NCI-H748 (cell line): ENCODE results near the gene KIAA1210.

Experiments used
- DNase-seq: peaks from one replicate; lab custom pipeline; 2025; ENCODE audit not compliant: unreplicated experiment; lab: John Stamatoyannopoulos, UW

KIAA1210 gene

DNA sequence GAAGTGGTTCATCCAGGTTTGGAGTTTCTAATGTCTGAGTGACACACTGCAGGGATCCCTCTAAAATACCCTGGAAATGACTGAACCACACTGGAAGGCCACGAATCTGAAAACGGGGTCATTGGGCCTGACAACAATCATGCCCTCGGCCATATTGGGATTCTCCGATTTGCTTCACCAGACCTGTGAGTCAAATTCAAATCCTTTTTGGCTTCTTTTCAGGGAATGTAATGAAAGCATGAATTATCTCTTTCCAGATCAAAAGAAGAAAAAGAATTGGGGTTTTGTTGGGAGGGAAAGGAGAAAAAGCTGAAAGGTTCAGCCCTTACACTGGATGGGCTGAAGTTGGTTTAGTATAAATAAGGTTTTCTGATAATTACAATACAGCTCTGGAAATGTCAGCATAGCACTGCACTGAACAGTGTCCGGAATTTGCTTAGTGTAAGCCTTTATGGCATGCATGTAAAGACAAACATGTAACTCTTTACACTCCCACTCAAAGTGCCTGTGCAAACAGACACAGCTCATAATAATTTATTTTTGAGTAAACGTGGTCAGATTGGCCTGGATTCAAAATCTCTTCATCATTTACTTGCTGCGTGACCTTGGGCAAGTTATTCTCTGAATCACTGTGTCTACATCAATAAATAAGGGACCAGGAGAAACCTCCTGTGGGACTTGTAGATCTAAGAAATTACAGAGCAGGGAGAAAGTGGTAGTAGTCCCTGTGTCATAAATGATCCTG, 33.4 kb downstream of the KIAA1210 start:
- peak; percentile 73 for DNase-seq

DNA sequence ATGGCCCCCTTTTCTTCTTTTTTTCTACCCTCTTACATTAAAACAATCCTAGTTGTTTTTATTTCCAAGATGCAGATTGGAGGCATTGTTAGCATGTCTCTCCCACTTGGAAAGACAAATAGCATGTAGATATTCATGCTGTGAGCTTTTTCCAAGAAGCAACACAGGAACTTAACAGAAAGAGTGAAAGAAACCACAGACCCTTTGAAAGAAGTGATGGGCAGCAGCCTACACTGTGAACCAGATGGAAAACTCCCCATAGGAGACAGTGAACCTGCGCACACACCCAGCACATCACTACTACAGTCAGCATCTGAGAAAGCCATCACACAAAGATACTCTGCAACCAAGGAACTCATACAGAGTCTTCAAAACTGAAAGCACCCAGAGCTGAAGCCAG, 37.0 kb downstream of the KIAA1210 start:
- no peak for DNase-seq

GRCh38 chrX:119089619-119090018, 38.0 kb downstream of the KIAA1210 start:
- DNase-seq, result no peak

- DNase-seq, result no peak
Observed at GRCh38 chrX:119087121-119087520, 40.5 kb downstream of the KIAA1210 start.

GRCh38 chrX:119084766-119085165, 42.8 kb downstream of the KIAA1210 start:
- DNase-seq, result no peak

DNA sequence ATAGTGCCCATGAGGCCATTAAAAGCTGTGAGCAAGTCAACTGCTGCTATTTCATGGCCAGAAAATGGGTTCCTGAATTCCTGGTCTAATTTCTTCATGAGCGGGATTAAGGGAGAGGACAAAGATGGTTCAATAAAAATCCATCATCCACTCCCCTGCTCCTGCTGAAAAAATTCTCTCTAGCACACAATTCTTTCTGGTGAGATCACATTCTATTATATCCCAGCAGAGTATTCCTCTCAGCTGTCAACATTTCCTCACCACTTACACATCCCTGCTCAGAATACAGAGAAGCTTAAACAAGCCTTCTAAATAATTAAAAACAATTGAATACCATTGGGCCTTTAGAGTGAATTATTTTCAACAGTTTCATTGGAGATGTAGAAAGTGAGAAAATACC, 45.3 kb downstream of the KIAA1210 start:
- no peak for DNase-seq

DNA sequence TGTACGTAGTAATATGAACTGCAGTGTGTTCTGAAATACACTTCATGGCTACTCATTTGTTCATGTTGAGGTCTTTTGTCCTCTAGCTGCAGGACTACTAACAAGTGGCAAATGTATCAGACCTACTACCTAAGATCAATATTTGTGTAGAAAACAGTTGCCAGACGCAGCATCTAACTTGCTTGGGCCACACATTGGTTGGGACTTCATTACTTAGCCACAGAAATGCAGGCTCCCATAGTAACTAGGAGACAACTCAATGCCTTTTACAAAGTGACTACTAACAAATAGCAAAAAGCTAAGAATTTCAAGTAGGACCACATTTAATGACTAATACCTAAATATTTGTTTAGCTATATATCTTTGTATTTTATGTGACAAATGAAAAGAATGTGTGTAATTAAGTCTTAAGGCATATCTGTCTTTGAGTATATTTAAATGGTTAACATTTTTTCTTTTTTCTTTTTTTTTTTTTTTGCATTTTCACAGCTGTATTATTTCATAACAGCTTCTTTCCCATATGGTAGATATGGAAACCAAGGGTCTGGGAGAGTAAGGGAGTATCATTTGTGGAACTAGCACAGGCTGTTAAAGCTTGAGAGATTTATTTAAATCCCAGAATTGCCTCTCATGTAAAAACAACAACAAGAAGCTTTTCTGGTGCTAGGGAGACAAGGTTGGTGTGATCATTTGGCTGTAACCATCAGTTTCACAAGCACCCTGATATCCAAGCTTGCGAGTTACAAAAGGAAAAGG, 52.2 kb downstream of the KIAA1210 start:
- DNase-seq, result peak; percentile 19

GRCh38 chrX:119073911-119074310, 53.7 kb downstream of the KIAA1210 start:
- DNase-seq, result no peak

- no peak for DNase-seq
Observed at GRCh38 chrX:119073200-119073905, 54.3 kb downstream of the KIAA1210 start.

DNA sequence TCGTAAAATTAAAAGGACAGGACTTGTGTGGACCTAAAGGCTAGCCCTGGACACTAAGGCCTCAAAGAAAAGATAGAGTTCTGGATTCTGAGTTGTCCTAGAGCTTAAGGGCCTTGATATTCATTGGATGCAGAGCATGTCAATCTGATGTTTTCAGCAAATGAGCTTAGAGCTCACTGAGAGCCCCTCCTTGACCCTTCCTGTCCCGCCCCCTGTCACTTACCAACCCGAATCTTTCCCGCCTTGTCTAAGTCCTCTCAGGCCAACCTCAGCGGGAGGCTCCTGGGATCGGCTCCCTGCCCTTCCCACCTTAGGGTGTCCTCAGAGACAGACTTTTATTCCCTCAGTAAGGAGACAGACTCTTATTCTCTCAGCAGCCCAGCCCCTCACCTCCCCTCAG, 54.9 kb downstream of the KIAA1210 start, which contains the start of gene CT47C1:
Gene CT47C1, plus strand, starts transcription at position 250 of the 400 bp plus-strand sequence. CDS start 233 bp downstream, outside the sequence.
- no peak for DNase-seq

GRCh38 chrX:119071381-119071780, 56.2 kb downstream of the KIAA1210 start:
- DNase-seq, result no peak

DNA sequence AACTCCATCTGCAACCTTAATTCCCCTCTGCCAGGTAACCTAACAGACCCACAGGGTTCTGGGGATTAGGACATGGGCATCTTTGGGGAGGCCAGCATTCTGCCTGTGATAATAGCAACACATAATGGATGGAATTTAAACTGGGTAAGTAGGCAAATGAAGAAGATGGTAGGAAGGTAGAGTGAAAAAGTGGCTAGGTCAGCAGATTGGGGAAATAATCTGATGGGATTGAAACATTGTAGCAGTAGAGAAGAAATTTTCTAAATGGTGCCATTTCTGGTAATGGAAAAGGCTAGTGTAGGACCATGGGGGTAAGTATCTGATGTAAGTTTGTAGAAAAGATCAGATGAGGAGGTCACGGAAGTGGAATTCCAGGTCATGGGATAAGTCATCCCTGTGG, 57.9 kb downstream of the KIAA1210 start:
- DNase-seq, result no peak

DNA sequence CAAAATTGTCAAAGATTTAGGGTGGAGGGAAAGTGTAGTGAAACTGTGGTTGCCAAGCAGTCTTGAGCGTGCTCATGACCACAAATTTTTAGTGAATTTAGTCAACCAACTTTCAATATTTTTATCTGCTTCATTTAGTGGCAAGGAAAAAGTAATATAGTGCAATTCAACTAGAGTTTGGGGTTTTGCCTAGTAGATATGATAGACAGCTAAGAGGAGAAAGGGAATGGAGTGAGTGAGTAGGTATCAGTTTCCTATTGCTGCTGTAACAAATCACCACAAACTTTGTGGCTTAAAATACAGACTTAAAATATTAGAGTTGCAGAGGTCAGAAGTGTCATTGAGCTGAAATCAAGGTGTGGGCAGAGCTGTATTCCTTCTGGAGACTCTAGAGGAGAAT, 58.5 kb downstream of the KIAA1210 start:
- no peak for DNase-seq

DNA sequence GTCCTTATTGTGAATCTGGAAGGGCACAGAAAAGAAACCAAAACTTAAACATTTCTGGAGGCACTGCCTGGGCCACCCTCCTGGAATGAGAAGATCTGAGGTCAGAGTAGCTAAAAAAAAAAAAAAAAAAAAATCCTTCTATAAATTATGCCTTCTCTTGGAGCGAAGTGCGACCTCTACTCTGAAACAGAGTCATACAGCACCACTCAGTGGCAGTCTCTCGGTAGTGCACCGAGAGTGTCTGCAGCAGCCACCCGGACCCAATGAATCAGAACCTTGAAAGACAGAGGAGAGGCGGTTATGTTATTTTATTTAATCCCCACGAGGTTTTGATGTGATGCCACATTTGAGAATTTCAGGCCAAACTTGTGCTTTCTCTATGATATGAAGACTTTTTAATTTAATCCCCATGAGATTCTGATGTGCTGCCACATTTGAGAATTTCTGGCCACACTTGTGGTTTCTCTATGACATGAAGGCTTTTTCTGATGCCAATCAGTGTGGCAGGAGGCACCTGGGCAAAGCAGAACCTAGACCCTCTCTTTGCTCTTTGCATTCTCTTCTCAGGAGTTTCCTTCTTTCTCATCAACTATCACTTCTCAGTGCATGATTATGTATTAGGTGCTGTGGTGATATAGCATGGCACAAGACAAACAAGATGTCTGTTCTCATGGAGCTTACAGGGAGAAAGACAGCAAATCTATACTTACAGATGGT, 60.4 kb downstream of the KIAA1210 start:
- peak; percentile 64 for DNase-seq

GRCh38 chrX:119063428-119063827, 64.2 kb downstream of the KIAA1210 start:
- DNase-seq, result no peak

- peak; percentile 88 for DNase-seq
Observed at GRCh38 chrX:119062750-119063374, 64.8 kb downstream of the KIAA1210 start.

- no peak for DNase-seq
Observed at GRCh38 chrX:119055687-119056086, 71.9 kb downstream of the KIAA1210 start.

DNA sequence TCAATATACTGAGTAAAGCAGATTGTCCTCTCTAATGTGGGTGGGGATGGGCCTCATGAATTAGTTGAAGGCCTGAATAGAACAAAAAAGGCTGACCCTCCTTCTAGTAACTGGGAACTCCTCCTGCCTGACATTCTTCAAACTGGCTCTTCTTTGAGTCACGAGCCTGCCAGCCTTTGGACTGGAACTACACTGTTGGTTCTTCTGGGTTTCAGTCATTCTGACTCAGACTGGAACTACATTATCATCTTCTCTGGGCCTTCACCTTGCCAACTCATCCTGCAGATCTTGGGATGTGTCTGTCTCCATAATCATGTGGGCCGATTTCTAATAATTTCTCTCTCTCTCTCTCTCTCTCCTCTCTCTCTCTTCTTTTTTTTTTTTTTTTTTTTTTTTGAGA, 81.7 kb downstream of the KIAA1210 start:
- DNase-seq, result no peak

DNA sequence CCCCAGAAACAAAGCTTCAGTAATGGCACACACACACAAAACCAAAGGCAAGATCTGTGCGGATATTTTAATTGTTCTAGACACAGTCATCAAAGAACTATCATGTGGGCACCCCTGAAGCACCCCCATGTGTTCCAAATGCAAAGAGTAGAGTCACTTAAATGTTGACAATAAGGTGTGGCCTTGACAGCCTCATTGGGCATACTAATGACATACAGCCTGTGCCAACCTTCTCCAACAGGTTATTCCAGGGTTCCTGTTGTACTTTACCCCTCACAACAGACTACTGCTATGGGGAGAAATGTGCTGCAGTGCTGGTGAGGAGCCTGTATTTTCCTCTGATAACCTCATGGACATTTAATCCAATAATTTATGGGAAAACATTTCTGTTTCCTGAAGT, 84.6 kb downstream of the KIAA1210 start:
- no peak for DNase-seq

GRCh38 chrX:119042040-119042439, 85.6 kb downstream of the KIAA1210 start:
- DNase-seq, result no peak

DNA sequence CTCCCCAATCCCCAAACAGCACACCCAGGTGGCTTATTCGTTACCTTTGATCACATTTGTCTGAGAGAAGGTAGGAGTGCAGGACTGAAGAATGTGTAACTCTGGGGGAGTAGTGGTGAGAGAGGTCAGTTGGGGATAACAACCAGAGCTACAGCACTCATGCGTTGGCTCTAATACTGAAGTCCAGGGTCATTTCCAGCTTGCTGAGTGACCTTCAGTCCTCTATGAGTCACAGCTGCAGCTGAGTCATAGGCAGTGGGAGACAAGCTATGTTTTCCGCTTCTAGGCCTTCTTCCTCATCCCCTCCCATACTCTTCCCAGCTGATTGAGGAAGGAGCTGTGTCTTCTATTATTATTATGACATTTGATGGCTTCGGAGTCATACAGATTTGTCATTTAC, 86.4 kb downstream of the KIAA1210 start:
- DNase-seq, result no peak
